Measurements from ENCODE around the gene UBR2. TPM values are rescaled to one million over a fixed set of nuclear protein-coding genes. Genes with fewer than 3 reads are reported as not detected.
A peak's percentile ranks its signal among the peaks of the same experiment; 100 is the strongest.

Gene UBR2
- total RNA-seq, 1 experiment from 2014 or later = 20.1 TPM

- CTCF ChIA-PET = interaction anchor here (0.5 to 3.7 kb wide), 30 partner anchors 12 to 978 kb away, joined by 3 to 40 read pairs (median 4); partner anchors contain the start of genes RPL7L1 and TBCC
- no peak for TF ChIP-seq CTCF (IDR thresholded peaks at IDR 0.05; ENCODE audit: unreplicated experiment)
- H3K9me3 Mint-ChIP-seq (ENCODE audit: unreplicated experiment) = no peaks in the 10 kb centered on the region
- intact Hi-C loops (cut with micrococcal nuclease) = loop anchor here (1.0 to 2.0 kb wide), 4 partner anchors 33 to 173 kb away; no protein-coding TSS in a partner anchor
- H3K27me3 Mint-ChIP-seq (ENCODE audit: insufficient read depth, unreplicated experiment) = peaks cover 11% of the 10 kb centered on the region
- POLR2A ChIA-PET = interaction anchor here (0.6 to 2.2 kb wide), 14 partner anchors 8 to 143 kb away, joined by 3 to 17 read pairs (median 4); partner anchors contain the start of genes BICRAL and TBCC
- H3K27ac Mint-ChIP-seq (ENCODE audit: low read depth, unreplicated experiment) = no peak overlapping the region
- no peaks in the 10 kb centered on the region for H3K4me1 Mint-ChIP-seq (ENCODE audit: insufficient read depth, unreplicated experiment)
- no TSS peak for BruUV-seq (replicated peaks)
- no peaks in the 10 kb centered on the region for H3K36me3 Mint-ChIP-seq (ENCODE audit: insufficient read depth, unreplicated experiment)
- peak overlapping the region; percentile 11 for H3K4me3 Mint-ChIP-seq (ENCODE audit: unreplicated experiment)
- no peak for DNase-seq (ENCODE audit: unreplicated experiment)
Observed at GRCh38 chr6:42726026-42726425, 162.2 kb downstream of the UBR2 start.

- H3K4me1 Mint-ChIP-seq (ENCODE audit: insufficient read depth, unreplicated experiment) = no peaks in the 10 kb centered on the region
- no peaks in the 10 kb centered on the region for H3K36me3 Mint-ChIP-seq (ENCODE audit: insufficient read depth, unreplicated experiment)
- DNase-seq (ENCODE audit: unreplicated experiment) = peak; percentile 87
- H3K27me3 Mint-ChIP-seq (ENCODE audit: insufficient read depth, unreplicated experiment) = peaks cover 5% of the 10 kb centered on the region
- CTCF ChIA-PET = interaction anchor here (0.6 to 3.7 kb wide), 27 partner anchors 12 to 174 kb away, joined by 3 to 40 read pairs (median 4); partner anchors contain the start of genes RPL7L1 and TBCC
- H3K27ac Mint-ChIP-seq (ENCODE audit: low read depth, unreplicated experiment) = no peak overlapping the region
- BruUV-seq (replicated peaks) = no TSS peak
- peak; percentile 74 for TF ChIP-seq CTCF (IDR thresholded peaks at IDR 0.05; ENCODE audit: unreplicated experiment)
- no peaks in the 10 kb centered on the region for H3K9me3 Mint-ChIP-seq (ENCODE audit: unreplicated experiment)
- intact Hi-C loops (cut with micrococcal nuclease) = loop anchor here (1.0 to 2.0 kb wide), 4 partner anchors 34 to 172 kb away; no protein-coding TSS in a partner anchor
- POLR2A ChIA-PET = interaction anchor here (0.6 to 2.2 kb wide), 13 partner anchors 11 to 142 kb away, joined by 3 to 17 read pairs (median 3); partner anchors contain the start of genes BICRAL and TBCC
- peak overlapping the region; percentile 11 for H3K4me3 Mint-ChIP-seq (ENCODE audit: unreplicated experiment)
Observed at GRCh38 chr6:42726485-42727086, 162.8 kb downstream of the UBR2 start.

GRCh38 chr6:42727087-42727611 lies 163.3 kb downstream of the UBR2 start:
- Mint-ChIP-seq H3K27me3 (ENCODE audit: insufficient read depth, unreplicated experiment) (no peaks in the 10 kb centered on the region), H3K9me3 (ENCODE audit: unreplicated experiment) (no peaks in the 10 kb centered on the region), H3K36me3 (ENCODE audit: insufficient read depth, unreplicated experiment) (no peaks in the 10 kb centered on the region), H3K4me3 (ENCODE audit: unreplicated experiment) (no peak overlapping the region), H3K4me1 (ENCODE audit: insufficient read depth, unreplicated experiment) (no peaks in the 10 kb centered on the region), H3K27ac (ENCODE audit: low read depth, unreplicated experiment) (no peak overlapping the region)
- ChIA-PET POLR2A (interaction anchor here (1.0 to 1.8 kb wide), 9 partner anchors 12 to 72 kb away, joined by 3 to 12 read pairs (median 5); partner anchors contain the start of gene BICRAL), CTCF (interaction anchor here (0.6 to 3.7 kb wide), 18 partner anchors 13 to 1537 kb away, joined by 3 to 40 read pairs (median 4); partner anchors contain the start of gene RPL7L1)
- intact Hi-C loops (cut with micrococcal nuclease) = loop anchor here (2.0 kb wide), 2 partner anchors 34 to 172 kb away; no protein-coding TSS in a partner anchor
- DNase-seq (ENCODE audit: unreplicated experiment) = no peak
- no peak for TF ChIP-seq CTCF (IDR thresholded peaks at IDR 0.05; ENCODE audit: unreplicated experiment)
- no TSS peak for BruUV-seq (replicated peaks)

GRCh38 chr6:42727627-42728026 lies 163.8 kb downstream of the UBR2 start:
- intact Hi-C loops (cut with micrococcal nuclease) = loop anchor here (2.0 kb wide), 2 partner anchors 35 to 171 kb away; no protein-coding TSS in a partner anchor

More at GRCh38 chr6:42727627-42728026, 163.8 kb downstream of the UBR2 start:
- ChIA-PET CTCF (interaction anchor here (0.6 to 3.7 kb wide), 10 partner anchors 14 to 1537 kb away, joined by 3 to 40 read pairs (median 4); partner anchors contain the start of gene RPL7L1), POLR2A (interaction anchor here (1.2 to 1.8 kb wide), 2 partner anchors 15 to 19 kb away, joined by 3 to 12 read pairs; no protein-coding TSS in a partner anchor)
- BruUV-seq (replicated peaks) = no TSS peak
- H3K4me1 Mint-ChIP-seq (ENCODE audit: insufficient read depth, unreplicated experiment) = no peaks in the 10 kb centered on the region
- no peak for TF ChIP-seq CTCF (IDR thresholded peaks at IDR 0.05; ENCODE audit: unreplicated experiment)
- no peak for DNase-seq (ENCODE audit: unreplicated experiment)
- H3K27ac Mint-ChIP-seq (ENCODE audit: low read depth, unreplicated experiment) = no peak overlapping the region
- no peaks in the 10 kb centered on the region for H3K27me3 Mint-ChIP-seq (ENCODE audit: insufficient read depth, unreplicated experiment)
- H3K4me3 Mint-ChIP-seq (ENCODE audit: unreplicated experiment) = no peak overlapping the region
- no peaks in the 10 kb centered on the region for H3K36me3 Mint-ChIP-seq (ENCODE audit: insufficient read depth, unreplicated experiment)
- H3K9me3 Mint-ChIP-seq (ENCODE audit: unreplicated experiment) = no peaks in the 10 kb centered on the region
